Measurements from ENCODE around the gene ASB4. TPM values are rescaled to one million over a fixed set of nuclear protein-coding genes. Genes with fewer than 3 reads are reported as not detected.

ASB4 gene
- total RNA-seq, 1 donor from 2014 or later: not detected

Other genes with a start within 250 kb of the ASB4 start
- gene PON1, start 161.4 kb upstream of the ASB4 start, total RNA-seq: not detected in 2 replicates
- 0.05 TPM in 1 of 2 replicates, not detected in the other for gene PON3, start 89.6 kb upstream of the ASB4 start, total RNA-seq
- gene PON2, start 50.9 kb upstream of the ASB4 start, total RNA-seq: 172 and 250 TPM in 2 replicates
- 1.9 and 5.8 TPM in 2 replicates for gene PDK4, start 110.6 kb downstream of the ASB4 start, total RNA-seq